SHP77 treated with DMSO at 0.1 percent for 48 hours (cell line): ENCODE results near the gene GATC.
"Not testable (repeated sequence)": the region's sequence is repeated elsewhere in the genome, so short reads cannot be mapped to it uniquely, and the experiment has no call there.

Experiments
- DNase-seq: peaks from one replicate; lab custom pipeline; 2025; lab: John Stamatoyannopoulos, UW

GATC gene

DNA sequence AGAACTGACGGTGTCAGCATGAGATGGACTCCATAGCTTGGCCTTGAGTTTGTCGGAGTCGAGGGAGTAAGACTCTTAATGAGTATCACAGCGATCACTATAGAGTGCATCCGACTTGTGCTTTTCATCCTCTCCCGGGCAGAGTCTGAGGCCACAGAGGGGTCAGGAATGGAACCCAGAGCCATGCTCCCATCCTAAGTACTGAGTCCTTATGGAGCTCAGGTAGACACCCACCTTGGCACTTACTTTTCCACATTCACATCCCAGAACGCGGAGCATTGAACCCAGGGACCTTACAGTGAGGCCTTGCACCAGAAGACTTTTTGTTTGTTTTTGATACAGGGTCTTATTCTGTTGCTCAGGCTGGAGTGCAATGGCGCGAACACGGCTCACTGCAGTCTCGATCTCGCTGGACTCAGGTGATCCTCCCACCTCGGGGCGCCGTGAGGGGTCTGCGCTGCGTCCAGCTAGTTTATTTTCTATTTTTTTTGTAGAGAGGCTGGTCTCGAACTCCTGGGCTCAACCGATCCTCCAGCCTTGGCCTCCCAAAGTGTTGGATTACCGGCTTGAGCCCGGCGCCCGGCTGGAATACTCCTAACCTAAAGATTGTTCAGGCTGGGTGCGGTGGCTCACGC lies 24.0 kb downstream of the GATC start:
- no peak for DNase-seq

- no peak for DNase-seq
These were observed 26.3 kb downstream of the GATC start for GRCh38 chr12:120472521-120472920.

- no peak for DNase-seq
These were observed 27.8 kb downstream of the GATC start for GRCh38 chr12:120473807-120474615.

DNA sequence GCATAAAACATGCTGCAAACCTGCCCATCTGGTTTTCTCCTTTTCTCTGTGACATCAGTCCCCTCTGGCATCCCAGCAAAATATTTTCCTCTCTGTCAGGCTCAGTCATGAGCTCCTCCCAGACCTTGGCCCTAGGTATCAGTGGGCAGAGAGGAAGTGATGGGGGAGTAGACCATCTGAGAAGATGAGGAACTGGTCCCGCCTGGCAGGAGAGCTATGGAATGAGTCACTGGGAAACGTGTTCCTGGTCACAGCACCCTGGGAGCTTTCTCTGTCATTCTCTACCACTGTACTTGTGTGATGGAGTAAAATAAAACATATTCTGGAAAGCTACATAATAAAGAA lies 28.3 kb downstream of the GATC start:
- no peak for DNase-seq

DNA sequence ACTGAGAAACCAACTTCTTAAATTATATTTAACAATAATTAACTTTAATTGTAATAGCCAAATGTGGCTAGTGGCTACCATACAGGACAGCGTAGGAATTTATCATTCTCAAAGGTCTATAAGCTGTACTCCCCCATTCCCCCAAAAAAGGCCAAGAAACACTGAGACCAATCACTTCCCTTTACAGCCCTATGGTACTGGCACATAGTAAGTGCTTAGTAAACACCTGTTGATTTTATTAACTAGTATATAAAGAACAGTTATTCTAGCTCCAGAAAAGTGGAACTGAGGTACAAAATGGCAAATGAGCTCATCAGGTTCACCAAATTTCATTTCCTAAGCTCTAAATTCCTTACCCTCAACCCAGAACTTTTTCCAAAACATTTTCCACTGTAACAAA lies 29.4 kb downstream of the GATC start:
- DNase-seq: no peak

DNA sequence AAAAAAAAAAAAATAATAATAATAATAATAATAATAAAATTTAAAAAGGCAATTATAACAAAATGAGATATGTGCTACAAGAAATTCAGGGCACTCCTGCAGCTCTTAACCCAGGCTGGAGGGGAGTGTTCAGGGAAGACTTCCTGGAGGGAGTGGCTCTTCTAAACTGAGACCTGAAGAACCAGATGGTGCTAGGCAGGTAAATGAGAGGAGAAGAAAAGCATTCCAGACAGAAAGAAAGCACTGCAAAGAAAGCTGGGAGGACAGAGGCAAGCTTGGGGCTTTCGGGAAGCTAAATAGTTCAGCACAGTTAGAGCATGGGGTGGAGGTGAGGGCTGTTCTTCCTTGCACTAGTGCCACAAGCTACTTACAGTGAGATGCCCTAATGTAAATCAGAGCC lies 33.2 kb downstream of the GATC start:
- DNase-seq: no peak

DNA sequence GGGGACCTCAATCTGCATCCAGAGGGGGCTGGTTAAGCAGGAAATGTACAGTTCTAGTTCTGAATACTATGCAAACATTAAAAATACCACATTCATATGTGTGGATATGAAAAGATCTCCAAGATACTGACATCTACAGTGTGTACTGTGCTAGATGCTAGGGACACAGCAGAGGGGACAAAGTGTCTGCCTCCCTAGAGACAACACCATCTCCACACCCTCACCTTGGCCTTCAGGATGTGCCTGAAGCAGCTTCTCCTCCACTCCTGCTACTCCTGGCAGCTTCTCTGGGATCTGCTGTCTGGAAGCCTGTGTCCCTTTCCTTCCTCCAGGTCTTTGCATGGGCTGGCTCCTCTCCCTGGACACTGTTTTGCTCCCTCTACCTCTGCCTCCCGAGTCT lies 34.0 kb downstream of the GATC start:
- no peak for DNase-seq

DNA sequence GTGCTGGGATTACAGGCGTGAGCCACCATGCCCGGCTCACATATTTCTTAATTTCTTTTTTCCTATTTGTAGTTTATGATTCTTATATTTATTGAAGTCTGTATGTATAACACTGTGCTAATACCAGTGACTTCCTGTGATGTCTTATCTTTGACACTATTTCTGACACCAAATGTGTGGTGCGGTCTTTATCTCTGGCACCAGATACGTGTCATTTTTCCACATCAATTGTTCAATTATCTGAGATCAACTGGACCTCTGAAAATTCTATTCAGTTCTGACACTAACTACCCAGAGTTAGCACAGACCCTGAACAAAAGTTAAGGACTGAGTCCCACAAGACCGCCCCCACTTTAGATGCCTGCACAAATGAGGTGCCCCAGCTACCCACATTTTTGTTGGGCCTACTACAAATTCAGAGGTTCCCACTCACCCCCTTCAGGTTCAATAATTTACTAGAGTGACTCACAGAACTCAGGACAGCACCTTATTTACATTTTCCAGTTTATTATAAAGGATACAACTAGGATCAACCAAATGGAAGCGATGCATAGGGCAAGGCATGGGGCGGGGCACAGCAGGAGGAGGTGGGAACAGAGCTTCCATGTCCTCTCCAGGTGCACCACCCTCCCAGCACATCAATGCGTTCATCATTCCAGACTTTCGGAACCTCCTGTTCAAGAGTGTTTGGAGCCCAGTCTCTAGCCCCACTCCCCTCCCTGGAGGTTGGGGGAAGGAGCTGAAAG lies 35.0 kb downstream of the GATC start:
- no peak for DNase-seq

DNA sequence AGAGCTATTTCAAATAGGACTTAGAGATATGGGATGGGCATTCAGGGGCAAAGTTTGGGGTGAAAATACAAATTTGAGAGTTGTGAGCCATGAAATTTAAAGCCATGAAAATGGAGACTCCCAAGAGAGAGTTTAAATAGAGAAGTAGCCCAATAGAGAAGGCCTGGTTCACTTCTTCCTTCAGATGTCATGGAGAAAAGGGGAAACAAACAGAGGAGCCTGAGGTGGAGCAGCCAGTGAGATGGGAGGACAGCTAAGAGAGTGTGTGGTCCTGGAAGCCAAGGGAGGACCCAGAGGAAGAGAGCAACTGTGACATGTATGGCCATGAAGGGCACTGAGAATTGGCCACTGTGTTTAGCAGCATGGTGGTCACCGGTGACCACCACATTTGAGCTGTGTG lies 37.4 kb downstream of the GATC start:
- no peak for DNase-seq

DNA sequence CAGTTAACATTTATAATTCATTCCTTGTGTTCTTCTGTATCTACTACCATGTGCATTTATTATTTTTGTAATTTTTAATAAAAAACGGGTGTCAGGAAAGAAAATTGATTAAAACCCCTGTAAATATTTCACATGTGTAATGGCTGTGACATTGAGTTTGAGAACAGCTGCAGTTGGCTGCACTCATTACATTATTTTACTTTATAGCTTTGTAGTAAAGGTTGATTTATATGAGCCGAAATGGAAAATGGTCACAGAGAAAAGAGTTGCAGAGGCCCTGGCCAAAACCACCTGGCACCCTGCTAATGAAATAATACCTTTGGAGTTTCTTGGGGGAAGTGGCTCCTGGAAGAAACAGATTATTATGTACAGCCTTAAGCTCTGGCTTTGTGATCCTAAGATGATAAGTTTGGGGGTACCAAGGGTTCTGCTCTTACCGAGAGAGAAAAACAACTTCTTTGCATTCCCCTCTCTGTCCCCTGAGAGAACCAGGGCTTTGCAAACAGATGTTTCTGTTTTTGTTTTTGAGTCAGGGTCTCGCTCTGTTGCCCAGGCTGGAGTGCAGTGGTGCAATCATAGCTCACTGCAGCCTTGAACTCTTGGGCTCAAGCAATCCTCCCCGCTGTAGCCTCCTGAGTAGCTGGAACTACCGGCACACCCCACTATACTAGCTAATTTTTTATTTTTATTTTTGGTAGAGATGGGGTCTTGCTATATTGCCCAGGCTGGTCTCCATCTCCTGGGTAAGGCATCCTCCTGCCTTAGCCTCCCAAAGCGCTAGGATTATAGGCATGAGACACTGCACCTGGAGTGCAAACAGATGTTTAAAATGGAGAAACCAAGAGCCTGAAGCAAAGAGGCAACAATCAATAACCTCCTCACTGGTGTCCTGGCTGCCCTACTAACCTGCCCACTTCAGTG lies 40.0 kb downstream of the GATC start:
- DNase-seq: no peak

DNA sequence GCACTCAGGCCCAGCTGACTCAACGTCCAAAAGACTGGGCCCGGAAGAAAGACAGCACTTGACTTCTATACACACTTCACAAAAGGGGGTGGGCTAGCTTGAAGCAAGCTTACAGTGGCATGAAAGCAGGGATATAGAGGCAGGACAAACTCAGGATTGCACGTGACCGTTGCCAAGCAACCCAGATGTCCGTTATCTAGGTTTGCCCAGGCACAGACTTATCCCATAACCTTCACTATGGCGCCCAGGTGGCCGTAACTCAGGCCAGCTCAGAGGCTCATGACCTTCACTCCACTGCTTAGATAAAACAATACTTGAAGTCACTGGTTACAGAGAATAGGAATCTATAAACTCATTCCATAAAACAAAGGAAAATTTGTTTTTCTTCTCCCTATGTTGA lies 41.3 kb downstream of the GATC start:
- DNase-seq: not testable (repeated sequence)

DNA sequence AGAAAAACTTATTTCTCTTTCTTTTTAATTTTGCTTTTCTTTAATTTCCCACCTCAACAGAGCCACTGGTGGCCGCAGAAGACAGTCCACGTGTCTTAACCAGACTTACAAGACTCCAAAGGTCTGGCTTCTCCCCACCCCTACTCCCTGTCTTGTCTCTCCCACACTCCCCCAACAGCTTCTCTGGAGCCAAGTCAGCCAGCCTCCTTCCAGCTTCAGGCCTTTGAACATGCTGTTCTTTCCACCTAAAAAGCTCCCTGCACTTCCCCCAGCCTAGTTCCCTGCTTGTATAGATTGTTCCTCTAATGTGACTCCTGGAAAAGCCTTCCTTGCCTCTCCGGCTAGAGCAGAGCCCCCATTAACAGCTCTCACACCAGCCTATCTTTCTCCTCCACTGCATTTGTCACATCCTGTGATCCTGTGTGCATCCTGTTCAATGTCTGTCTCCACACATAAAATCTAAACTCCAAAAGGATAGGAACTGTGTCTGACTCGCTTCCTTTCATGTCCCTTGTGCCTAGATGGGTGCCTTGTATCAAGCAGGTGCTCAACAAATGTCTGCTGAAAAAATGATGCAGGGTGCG lies 41.9 kb downstream of the GATC start:
- no peak for DNase-seq

- DNase-seq: no peak
These were observed 42.8 kb downstream of the GATC start for GRCh38 chr12:120489018-120489417.

DNA sequence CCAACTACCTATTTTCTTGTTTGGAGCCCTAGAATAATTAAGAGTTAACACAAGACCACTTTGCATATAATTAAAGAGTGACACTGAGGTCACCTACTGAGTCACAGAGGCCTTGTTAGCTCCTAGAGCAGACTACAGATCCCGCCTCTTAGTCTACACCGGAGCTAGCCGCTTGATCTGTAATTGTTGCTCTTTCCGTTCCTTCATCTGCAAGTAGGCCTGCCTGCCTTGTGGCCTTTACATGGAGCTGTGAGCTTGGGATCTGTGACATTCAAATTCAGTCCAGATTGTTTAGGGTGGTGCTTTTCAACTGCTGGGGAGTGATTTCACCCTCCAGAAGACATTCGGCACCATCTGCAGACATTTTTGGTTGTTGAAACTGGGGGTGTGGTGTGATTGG lies 44.1 kb downstream of the GATC start:
- no peak for DNase-seq

- no peak for DNase-seq
These were observed 44.7 kb downstream of the GATC start for GRCh38 chr12:120490833-120491512.

DNA sequence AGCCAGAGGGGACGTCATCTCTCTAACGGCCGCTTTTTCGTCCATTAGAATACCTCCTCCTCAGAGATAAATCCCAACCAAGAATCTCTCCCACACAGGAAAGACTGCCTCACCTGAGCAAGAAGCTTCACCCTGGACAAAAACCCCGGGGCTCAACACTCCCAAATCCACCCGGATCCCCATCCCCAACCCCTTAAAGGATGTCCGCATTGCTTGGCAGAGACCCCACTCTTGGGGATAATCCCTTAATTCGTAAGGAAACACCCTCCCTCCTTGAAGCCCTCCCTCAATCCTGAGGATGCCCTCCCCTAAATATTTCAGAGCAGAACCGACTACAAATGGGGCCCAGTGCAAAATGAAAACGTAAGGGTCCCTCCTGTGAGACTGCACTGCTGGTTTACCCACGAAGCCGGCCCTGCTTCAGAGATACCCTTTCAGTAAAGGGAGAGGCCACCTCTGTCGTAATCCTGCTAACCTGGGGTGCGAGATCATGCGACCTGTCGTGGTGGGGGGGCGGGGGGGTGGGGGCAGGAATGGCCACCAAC lies 49.0 kb downstream of the GATC start:
- DNase-seq: no peak

DNA sequence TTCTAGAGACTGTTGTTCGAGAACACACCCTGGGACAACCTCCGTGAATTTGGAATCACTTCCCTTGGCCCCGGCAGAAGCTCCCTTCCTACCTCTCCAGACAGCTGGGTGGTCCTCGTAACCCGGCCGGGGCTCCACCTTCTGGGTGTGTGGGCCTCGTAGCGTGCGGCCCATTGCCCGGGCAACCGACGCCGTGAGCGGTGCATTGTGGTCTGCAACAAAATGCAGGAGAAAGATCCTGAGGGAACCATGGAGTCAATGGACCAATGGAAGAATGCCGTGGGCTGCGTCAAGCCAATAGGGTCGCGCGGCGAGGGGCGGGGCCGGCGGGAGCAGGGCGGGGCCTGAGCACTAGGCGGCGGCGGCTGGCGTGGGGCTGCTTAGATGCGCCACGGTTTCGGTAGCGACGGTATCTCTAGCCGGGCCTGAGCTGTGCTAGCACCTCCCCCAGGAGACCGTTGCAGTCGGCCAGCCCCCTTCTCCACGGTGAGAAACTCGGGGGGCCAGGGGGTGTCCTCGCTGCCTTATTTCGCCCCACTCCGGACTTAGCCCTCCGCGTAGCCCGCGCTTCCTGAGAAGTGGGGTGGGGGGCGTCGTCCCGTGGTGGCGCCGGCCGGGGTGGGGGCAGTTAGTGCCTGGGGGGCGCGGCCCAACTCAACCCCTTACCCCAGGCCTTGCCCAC lies 49.6 kb downstream of the GATC start, which contains the start of gene DYNLL1:
Gene DYNLL1, plus strand, starts transcription at position 383 of the 682 bp plus-strand sequence. CDS start 309 bp downstream, outside the sequence.
- peak; percentile 97 for DNase-seq

DNA sequence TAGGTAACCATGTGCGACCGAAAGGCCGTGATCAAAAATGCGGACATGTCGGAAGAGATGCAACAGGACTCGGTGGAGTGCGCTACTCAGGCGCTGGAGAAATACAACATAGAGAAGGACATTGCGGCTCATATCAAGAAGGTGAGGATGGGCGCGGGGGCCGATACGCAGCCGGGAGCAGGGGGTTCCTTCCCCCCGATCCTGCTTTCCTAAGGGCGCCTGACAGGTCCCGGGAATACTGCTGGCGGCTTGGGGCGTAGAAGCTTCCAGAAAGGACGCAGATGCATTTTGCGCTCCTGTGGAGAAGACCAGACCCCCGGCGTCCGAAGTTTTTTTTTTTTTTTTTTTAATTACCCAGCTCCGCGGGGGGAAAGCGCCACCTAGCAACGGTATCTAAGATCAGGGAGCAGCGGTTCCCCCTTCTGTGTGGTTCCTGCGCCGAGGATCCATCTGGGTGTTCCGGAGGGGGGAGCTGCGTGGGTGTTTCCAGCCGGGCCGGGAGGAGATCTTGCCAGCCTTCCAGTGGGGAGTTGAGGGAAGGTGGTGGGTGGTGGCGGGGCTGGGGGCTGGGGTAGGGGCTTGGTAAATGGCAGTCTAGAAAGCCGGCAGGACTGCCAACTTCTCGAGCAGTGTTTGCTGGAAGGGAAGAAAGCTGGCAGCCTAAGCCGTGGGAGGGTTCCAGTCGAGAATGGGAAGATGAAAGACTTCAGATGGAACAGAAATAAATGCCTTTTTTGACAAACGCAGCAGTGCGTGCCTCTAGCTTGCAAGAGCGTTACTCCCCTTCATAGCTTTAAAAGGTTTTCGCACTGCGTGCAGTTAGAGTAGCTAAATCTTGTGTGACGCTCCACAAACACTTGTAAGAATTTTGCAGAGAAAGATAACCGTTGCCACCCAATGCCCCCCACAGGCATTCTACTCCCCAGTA lies 50.4 kb downstream of the GATC start:
- no peak for DNase-seq
